K562 (cell line): ENCODE results near the gene KIF9. TPM values are rescaled to one million over a fixed set of nuclear protein-coding genes. Genes with fewer than 3 reads are reported as not detected.

Source experiments
- CBX3 ChIP-seq, 2 experiments: IDR thresholded peaks; 1 replicate in 1 of 2; 2 replicates in 1 of 2; pipeline ENCODE4 v1.6.1; 2012; ENCODE audit warnings: inconsistent platforms in 2 of 2, low read length in 2 of 2, borderline replicate concordance in 1 of 2, control low read depth in 1 of 2
- DPF2 ChIP-seq: fragments of 450-650 bp; IDR thresholded peaks from 2 replicates; pipeline ENCODE4 v1.6.1; 2016
- ETS2 ChIP-seq: IDR thresholded peaks from 2 replicates; pipeline ENCODE4 v1.6.1; 2016; ENCODE audit warnings: borderline replicate concordance, missing genetic modification characterization, mild to moderate bottlenecking, moderate library complexity, missing compliant biosample characterization; ENCODE audit not compliant: poor library complexity, severe bottlenecking
- JUN ChIP-seq, 2 experiments: sonication (generic) in 1 of 2; formaldehyde crosslinking in 1 of 2; IDR thresholded peaks; 2 replicates each; pipeline versions ENCODE4 v1.6.1 to v1.8.0; 2012 to 2022; ENCODE audit warnings: borderline replicate concordance in 2 of 2, mild to moderate bottlenecking in 2 of 2, improper control_type of control experiment in 1 of 2, low read depth in 1 of 2, low read length in 1 of 2, missing genetic modification reagents in 1 of 2
- MAFK ChIP-seq: IDR thresholded peaks from 2 replicates; pipeline ENCODE4 v1.6.1; 2011; ENCODE audit warnings: low read length, improper control_type of control experiment
- MED1 ChIP-seq: sonication (generic); formaldehyde crosslinking; IDR thresholded peaks from 2 replicates; pipeline ENCODE4 v1.8.1; 2023; ENCODE audit warnings: missing genetic modification reagents, borderline replicate concordance
- NCOA1 ChIP-seq: fragments of 450-650 bp; IDR thresholded peaks from 2 replicates; pipeline ENCODE4 v1.6.1; 2016; ENCODE audit warnings: low read depth
- PHB2 ChIP-seq: fragments of 450-650 bp; IDR thresholded peaks from 2 replicates; pipeline ENCODE4 v1.6.1; 2017; ENCODE audit warnings: low read depth
- PML ChIP-seq: IDR thresholded peaks from 2 replicates; pipeline ENCODE4 v1.6.1; 2012; ENCODE audit warnings: low read length, inconsistent platforms
- POLR3G ChIP-seq: IDR thresholded peaks from 2 replicates; pipeline ENCODE4 v1.6.1; 2011; ENCODE audit not compliant: insufficient read length, insufficient replicate concordance; ENCODE audit errors: extremely low read depth
- SPI1 ChIP-seq: IDR thresholded peaks from 2 replicates; pipeline ENCODE4 v1.6.1; 2011; ENCODE audit warnings: low read depth, low read length, control low read depth, borderline replicate concordance
- ZKSCAN8 ChIP-seq: fragments of 200-800 bp; sonication (Bioruptor generic); IDR thresholded peaks from 2 replicates; pipeline ENCODE4 v1.6.1; 2016; ENCODE audit warnings: missing genetic modification characterization, missing compliant biosample characterization
- ZNF134 ChIP-seq: fragments of 250-450 bp; sonication (Bioruptor Pico); conservative IDR thresholded peaks from 2 replicates; pipeline ENCODE4 v1.4.0; 2020
- ZNF232 ChIP-seq: sonication (generic); formaldehyde crosslinking; IDR thresholded peaks from 2 replicates; pipeline ENCODE4 v1.8.0; 2022; ENCODE audit warnings: mild to moderate bottlenecking, missing genetic modification reagents
- ZNF354B ChIP-seq: fragments of 250-450 bp; sonication (Bioruptor Pico); IDR thresholded peaks from 2 replicates; pipeline ENCODE4 v1.4.0; 2020
- ZNF407 ChIP-seq: fragments of 450-650 bp; IDR thresholded peaks from 2 replicates; pipeline ENCODE4 v1.6.1; 2016; ENCODE audit warnings: low read depth
- ZNF431 ChIP-seq: sonication (generic); formaldehyde crosslinking; IDR thresholded peaks from 2 replicates; pipeline ENCODE4 v1.8.0; 2022; ENCODE audit warnings: mild to moderate bottlenecking, missing genetic modification reagents
- ZNF444 ChIP-seq: fragments of 250-450 bp; sonication (Bioruptor Pico); IDR thresholded peaks from 2 replicates; pipeline ENCODE4 v1.4.0; 2020; ENCODE audit warnings: mild to moderate bottlenecking, moderate library complexity
- ZNF668 ChIP-seq: fragments of 250-450 bp; sonication (Bioruptor Pico); IDR thresholded peaks from 2 replicates; pipeline ENCODE4 v1.8.0; 2022; ENCODE audit warnings: mild to moderate bottlenecking, inconsistent platforms
- polyA plus RNA-seq, 8 experiments: library from polyadenylated mRNA; depleted of rRNA in 4 of 8; stranded (reverse) in 5 of 8; unstranded in 3 of 8; fragments of >200 nt; fragmentation: Nextera tagmentation in 2 of 8; fragmentation: Illumina TruSeq in 1 of 8; extraction: Ambion mirVana in 2 of 8; extraction: Trizol in 1 of 8; gene quantifications; 2 replicates each; pipeline versions ENCODE4 v1.2.1 to v1.2.3, GENCODE V29; 2011 to 2014; ENCODE audit warnings: inconsistent platforms in 1 of 8, missing spikeins in 1 of 8
- total RNA-seq, 7 experiments: library from RNA; depleted of rRNA in 6 of 7; stranded (reverse); fragments of >200 nt in 6 of 7; fragmentation: Illumina TruSeq in 2 of 7; extraction: Trizol in 2 of 7; gene quantifications; 2 replicates each; pipeline versions ENCODE4 v1.2.1 to v1.2.3, GENCODE V29; 2011 to 2021; ENCODE audit warnings: low replicate concordance in 1 of 7

The KIF9 gene
- total and polyA plus RNA-seq, 9 of the 15 experiments (the other 6 are each of a cell fraction or from before 2014, with no cell fraction given), result 16.9 to 56.9 (median 25.0) TPM

GRCh38 chr3:47315069-47315647, 32.6 kb upstream of the KIF9 start (continued):
- TF ChIP-seq DPF2 (peak; percentile 97), SPI1 (no peak), ZNF444 (CRISPR knock-in tag) (peak; percentile 59; the same call in 1 of the 2 replicates), PML (peak; percentile 95), ZNF232 (CRISPR knock-in tag) (no peak), ETS2 (tag) (no peak), CBX3 (IDR thresholded peaks at IDR 0.05; ENCODE audit: borderline replicate concordance in 1 of 2, low read length in 2 of 2) (peak in 1 of 2 experiments; percentile 63; a peak in 2 of 3 replicates), ZNF134 (CRISPR knock-in tag) (peak; percentile 54; the same call in 1 of the 2 replicates), NCOA1 (peak; percentile 73), POLR3G (no peak), ZNF431 (CRISPR knock-in tag) (no peak), ZNF668 (CRISPR knock-in tag) (no peak; the same call in 1 of the 2 replicates), ZNF407 (no peak), PHB2 (peak; percentile 91), JUN (IDR thresholded peaks at IDR 0.05; ENCODE audit: borderline replicate concordance, low read depth, low read length) (no peak; the same call in 1 of the 2 replicates), JUN (CRISPR knock-in tag; IDR thresholded peaks at IDR 0.05; ENCODE audit: borderline replicate concordance) (no peak), ZKSCAN8 (CRISPR knock-in tag) (no peak; the same call in 1 of the 2 replicates), MED1 (CRISPR knock-in tag) (no peak), MAFK (no peak), ZNF354B (CRISPR knock-in tag) (no peak)
